ENCODE data around the gene NBPF8. TPM values are rescaled to one million over a fixed set of nuclear protein-coding genes. Genes with fewer than 3 reads are reported as not detected.
"Not testable (repeated sequence)": the region's sequence is repeated elsewhere in the genome, so short reads cannot be mapped to it uniquely, and the experiment has no call there.

NBPF8 gene
- total and polyA plus RNA-seq, 10 of the 15 experiments (the other 5 are each of a cell fraction or from before 2014, with no cell fraction given), result 1.7 to 16.4 (median 5.6) TPM

GRCh38 chr1:120433831-120434230 is 19.0 kb downstream of the NBPF8 start:
- H3K4me3 ChIP-seq; CTCF ChIA-PET; in situ Hi-C loops (cut with MboI); POLR2A ChIA-PET; H3K27me3 ChIP-seq (replicated peaks in 1 of 2; ENCODE audit: control insufficient read depth in 2 of 2, insufficient read depth in 2 of 2, low read length in 1 of 2); H3K4me2 ChIP-seq (ENCODE audit: control insufficient read depth, insufficient read depth); intact Hi-C loops (cut with micrococcal nuclease; ENCODE audit: unreplicated experiment); H3K27ac ChIP-seq (ENCODE audit: control insufficient read depth, insufficient read depth); BruUV-seq (replicated peaks); H3K36me3 ChIP-seq (ENCODE audit: control insufficient read depth in 2 of 2, insufficient read depth in 2 of 2, low read length in 1 of 2); RAD21 ChIA-PET (ENCODE audit: unreplicated experiment); ATAC-seq; SMC1A ChIA-PET (ENCODE audit: uncharacterized antibody, unreplicated experiment); H3K4me1 ChIP-seq (ENCODE audit: control insufficient read depth, insufficient read depth, low read length); FAIRE-seq; H4K20me1 ChIP-seq (ENCODE audit: control insufficient read depth, insufficient read depth); H3K79me2 ChIP-seq (ENCODE audit: control insufficient read depth, insufficient read depth, low read length); DNase-seq (ENCODE audit: low read depth, low spot score); H2AFZ ChIP-seq (ENCODE audit: control insufficient read depth, low read depth, low read length); H3K9me3 ChIP-seq (replicated peaks; ENCODE audit: control insufficient read depth, insufficient read depth, low read length); H3K9ac ChIP-seq (ENCODE audit: control insufficient read depth, insufficient read depth, low read length): not testable (repeated sequence)
- WGBS (ENCODE audit: insufficient coverage, insufficient replicate concordance, low lambda C conversion rate, missing lambda C conversion rate), result 91% methylated on average over 17 of the region's 18 CpGs

- RAD21 ChIA-PET (ENCODE audit: unreplicated experiment); H4K20me1 ChIP-seq (ENCODE audit: control insufficient read depth, insufficient read depth); SMC1A ChIA-PET (ENCODE audit: uncharacterized antibody, unreplicated experiment); H3K79me2 ChIP-seq (ENCODE audit: control insufficient read depth, insufficient read depth, low read length); BruUV-seq (replicated peaks); H3K4me3 ChIP-seq; H3K4me2 ChIP-seq (ENCODE audit: control insufficient read depth, insufficient read depth); H3K27ac ChIP-seq (ENCODE audit: control insufficient read depth, insufficient read depth); H3K4me1 ChIP-seq (ENCODE audit: control insufficient read depth, insufficient read depth, low read length); DNase-seq (ENCODE audit: low read depth, low spot score); H3K9ac ChIP-seq (ENCODE audit: control insufficient read depth, insufficient read depth, low read length); CTCF ChIA-PET; in situ Hi-C loops (cut with MboI); intact Hi-C loops (cut with micrococcal nuclease; ENCODE audit: unreplicated experiment); H2AFZ ChIP-seq (ENCODE audit: control insufficient read depth, low read depth, low read length); H3K9me3 ChIP-seq (replicated peaks; ENCODE audit: control insufficient read depth, insufficient read depth, low read length); H3K27me3 ChIP-seq (replicated peaks in 1 of 2; ENCODE audit: control insufficient read depth in 2 of 2, insufficient read depth in 2 of 2, low read length in 1 of 2); FAIRE-seq; POLR2A ChIA-PET; ATAC-seq; H3K36me3 ChIP-seq (ENCODE audit: control insufficient read depth in 2 of 2, insufficient read depth in 2 of 2, low read length in 1 of 2): not testable (repeated sequence)
- WGBS (ENCODE audit: insufficient coverage, insufficient replicate concordance, low lambda C conversion rate, missing lambda C conversion rate), result 50% methylated on average over 2 of the region's 5 CpGs
Observed at GRCh38 chr1:120449124-120449523, 34.3 kb downstream of the NBPF8 start.

Other genes starting within 250 kb of the NBPF8 start
- 20.4 and 25.1 TPM in 2 replicates for gene SEC22B, start 238.5 kb upstream of the NBPF8 start, total RNA-seq (2014; rRNA removed)
- 28.0 and 29.0 TPM in 2 replicates for gene SEC22B, start 238.5 kb upstream of the NBPF8 start, total RNA-seq (2014; rRNA removed; fragmentation: Illumina TruSeq; extraction: Trizol)
- 21.0 and 21.7 TPM in 2 replicates for gene SEC22B, start 238.5 kb upstream of the NBPF8 start, total RNA-seq (2021)
- 24.6 and 36.7 TPM in 2 replicates for gene SEC22B, start 238.5 kb upstream of the NBPF8 start, polyA plus RNA-seq (2011; rRNA removed)
- gene SEC22B, start 238.5 kb upstream of the NBPF8 start, polyA plus RNA-seq (2014; fragmentation: Illumina TruSeq; extraction: Trizol), result 30.0 and 34.0 TPM in 2 replicates
- 10 to 100 TPM; 27.4 to 36.7 TPM for gene SEC22B, start 238.5 kb upstream of the NBPF8 start, polyA plus RNA-seq (2014; fragmentation: Nextera tagmentation; extraction: Ambion mirVana)
- gene SEC22B, start 238.5 kb upstream of the NBPF8 start, polyA plus RNA-seq (2014; rRNA removed), result 17.2 and 19.8 TPM in 2 replicates
- gene SEC22B, start 238.5 kb upstream of the NBPF8 start, polyA plus RNA-seq (2016; fragmentation: Nextera tagmentation; extraction: Ambion mirVana), result 10 to 100 TPM; 41.2 to 41.5 TPM